Activated CD4-positive, alpha-beta T cell treated with anti-CD3 and anti-CD28 coated beads, Interleukin-2, Interleukin-4, amounts not matched to agents 100 ng/mL and 50 ng/mL, durations not matched to agents 16 hours and 8 hours (primary cell): ENCODE measurements around the gene GPR82.
"Not testable (repeated sequence)": the region's sequence is repeated elsewhere in the genome, so short reads cannot be mapped to it uniquely, and the experiment has no call there.

ENCODE experiments used
- DNase-seq: peaks from one replicate; pipeline ENCODE4 v3.0.0-alpha.2; 2020; ENCODE audit warnings: low spot score

GPR82 gene, protein sequence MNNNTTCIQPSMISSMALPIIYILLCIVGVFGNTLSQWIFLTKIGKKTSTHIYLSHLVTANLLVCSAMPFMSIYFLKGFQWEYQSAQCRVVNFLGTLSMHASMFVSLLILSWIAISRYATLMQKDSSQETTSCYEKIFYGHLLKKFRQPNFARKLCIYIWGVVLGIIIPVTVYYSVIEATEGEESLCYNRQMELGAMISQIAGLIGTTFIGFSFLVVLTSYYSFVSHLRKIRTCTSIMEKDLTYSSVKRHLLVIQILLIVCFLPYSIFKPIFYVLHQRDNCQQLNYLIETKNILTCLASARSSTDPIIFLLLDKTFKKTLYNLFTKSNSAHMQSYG

DNA sequence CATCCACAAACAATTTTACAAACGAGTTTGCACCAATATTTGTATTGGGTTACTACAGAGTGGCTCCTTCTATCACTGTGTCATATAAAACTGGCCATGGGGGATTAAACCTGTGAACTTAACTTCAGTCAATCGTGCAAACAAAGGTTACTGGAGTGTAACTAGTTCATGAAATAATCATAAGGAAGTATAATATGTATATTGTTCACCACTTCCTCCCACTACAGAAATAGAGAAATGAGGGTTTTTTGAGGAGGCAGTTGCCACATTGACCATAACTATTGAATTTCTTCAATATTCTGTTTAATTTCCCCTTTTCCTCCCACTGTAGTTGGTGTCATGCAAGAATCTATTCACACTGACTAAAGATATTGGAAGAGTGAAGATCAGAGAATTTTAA is at the start of gene GPR82:
TSS of gene GPR82 (plus strand) at position 356 of the 400 bp plus-strand sequence. CDS start 2,846 bp downstream, outside the sequence.
- DNase-seq = no peak

DNA sequence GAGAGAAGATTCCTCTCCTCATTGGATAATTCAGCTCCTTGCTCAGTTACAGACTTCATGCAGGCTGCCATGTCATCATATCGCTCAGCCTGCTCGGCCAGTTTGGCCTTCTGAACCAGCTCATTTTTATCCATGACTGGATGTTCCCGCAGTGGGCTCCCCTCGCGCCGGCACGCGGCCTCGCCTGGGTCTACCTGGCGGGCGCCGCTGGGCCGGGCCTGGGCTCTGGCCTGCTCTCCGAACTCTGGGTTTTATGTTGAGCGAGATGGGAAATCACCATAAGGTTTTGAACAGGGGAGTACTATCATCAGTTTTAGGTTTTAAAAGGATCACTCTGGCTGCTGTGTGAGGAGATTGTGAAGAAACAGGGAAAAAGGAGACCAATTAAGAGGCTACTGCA is 47.6 kb upstream of the GPR82 start:
- DNase-seq = not testable (repeated sequence)

DNA sequence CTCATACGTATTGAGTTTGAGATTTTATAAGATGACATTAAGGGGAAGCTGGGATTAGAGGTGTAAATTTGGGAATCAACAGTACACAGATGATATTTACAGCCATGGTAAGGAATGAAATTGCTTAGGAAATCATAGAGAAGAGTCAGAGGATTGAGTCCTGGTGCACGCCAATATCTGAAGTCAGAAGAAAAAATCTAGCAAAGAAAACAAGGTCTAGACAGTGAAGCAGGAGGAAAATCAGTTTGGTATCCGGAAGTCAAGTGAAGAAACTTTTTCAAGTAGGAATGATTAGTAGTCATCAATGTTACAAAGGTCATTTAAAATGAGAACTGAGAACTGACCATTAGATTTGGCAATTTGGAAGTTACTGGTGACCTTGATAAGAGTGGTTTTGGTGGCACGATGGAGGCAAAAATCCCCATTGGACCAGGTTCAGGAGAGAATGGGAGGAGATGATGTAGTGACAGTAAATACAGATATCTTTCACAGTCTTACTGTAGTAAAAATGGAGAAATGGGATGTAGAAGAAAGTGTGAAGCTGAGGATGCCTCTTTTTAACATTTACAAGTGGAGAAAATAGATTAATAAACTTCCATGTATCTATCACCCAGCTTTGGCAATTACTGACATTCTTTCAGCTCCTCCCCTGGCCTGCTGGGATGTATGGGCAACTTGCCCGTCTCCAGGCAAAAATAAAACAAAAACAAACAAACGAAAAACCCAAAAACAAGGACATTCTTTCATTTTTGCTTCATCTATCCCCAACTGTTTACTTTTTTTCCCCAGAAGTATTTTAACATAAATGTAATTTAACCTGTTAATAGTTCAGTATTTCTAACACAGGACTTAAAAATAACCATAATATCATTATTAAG is 46.6 kb upstream of the GPR82 start:
- DNase-seq = no peak

DNA sequence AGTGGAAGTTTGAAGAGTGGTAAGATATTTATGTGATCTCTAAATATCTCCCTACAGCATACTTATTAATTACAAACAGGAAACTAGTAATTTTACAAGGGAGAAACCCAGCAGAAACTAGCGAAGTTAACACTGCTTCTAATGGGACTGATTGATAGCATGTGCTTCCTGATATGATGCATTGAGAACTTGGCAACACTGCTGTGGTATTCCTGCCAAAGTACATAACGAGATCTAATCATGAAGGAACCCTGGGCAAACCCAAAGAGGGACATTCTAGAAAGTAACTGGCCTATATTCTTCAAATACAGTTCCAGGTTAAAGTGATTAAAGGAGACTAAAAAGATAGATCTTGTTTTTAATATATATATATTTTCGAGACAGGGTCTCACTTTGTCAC is 39.8 kb upstream of the GPR82 start:
- no peak for DNase-seq

DNA sequence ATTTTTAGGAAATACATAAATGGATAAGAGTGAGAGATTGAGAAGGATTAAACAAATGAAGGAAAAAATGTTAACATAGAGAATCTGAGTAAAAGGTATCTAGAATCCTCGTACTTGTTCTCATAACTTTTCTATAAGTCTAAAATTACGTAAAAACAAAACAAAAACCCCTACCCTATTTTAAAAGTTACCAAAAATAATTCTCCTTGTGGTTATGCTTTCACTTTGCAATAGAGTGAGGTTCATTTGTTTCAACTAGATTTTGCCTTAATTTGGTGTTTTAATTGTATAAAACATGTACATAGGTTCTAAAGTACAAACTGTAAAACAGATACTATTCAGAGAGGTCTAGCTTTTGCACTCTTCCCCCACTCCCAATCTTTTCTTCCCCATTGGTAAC is 39.0 kb upstream of the GPR82 start:
- no peak for DNase-seq

DNA sequence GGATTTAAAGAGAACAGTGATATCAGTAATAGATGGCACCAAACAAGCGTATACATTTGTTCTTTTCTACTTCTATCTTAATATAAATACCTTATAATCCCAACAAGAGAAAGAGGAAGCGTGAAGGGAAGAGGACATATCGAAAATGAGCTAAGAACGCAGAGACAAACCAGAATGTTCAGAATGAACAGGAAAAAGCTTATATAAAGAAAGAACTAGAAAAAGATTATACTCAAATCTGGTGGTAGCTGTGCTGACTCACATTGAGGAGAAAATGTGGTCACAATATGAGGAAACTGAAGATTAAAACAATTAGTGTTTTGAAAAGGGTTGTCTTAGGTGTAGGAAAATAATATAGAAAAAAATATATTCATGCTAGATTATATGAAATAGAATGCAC is 37.2 kb upstream of the GPR82 start:
- no peak for DNase-seq

DNA sequence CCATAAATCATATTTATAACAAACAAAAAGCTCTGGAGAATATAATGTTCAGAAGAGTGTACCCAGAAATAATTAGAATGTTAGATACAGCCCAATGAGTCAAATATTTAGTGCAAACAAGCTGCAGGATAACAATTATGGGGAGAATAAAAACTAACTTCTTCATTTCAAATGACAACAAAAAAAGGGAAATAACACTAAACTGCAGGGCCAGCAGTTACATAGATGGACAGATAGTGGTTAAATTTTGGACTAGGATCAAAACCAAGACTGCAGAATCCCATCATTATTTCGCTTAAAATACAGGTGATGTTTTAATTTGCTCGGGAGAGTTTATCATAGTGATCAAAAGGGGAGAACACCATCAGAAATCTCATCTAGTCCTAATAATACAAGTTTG is 35.8 kb upstream of the GPR82 start:
- no peak for DNase-seq

DNA sequence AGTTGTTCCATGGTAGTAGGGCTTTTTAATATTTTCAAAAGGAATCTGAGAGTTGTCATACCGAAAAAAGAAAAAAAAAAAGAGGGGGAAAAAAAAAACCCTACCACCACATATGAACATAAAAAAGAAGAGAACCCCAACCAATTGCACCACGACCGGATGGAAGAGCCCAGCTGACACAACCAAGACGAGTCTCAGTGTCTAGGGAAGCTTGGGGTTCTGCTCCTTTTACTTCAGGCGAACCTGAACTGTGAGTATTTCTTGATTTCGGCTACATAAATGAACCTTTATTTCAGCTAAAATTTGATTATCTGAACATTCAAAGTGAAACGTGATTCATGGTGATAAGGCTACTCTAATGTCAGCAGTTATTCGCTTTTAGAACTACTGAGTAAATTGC is 35.1 kb upstream of the GPR82 start, which contains the start of gene GPR34:
TSS of gene GPR34 (plus strand) at position 139 of the 400 bp plus-strand sequence. CDS start 6,661 bp downstream, outside the sequence.
- DNase-seq = peak; percentile 42

DNA sequence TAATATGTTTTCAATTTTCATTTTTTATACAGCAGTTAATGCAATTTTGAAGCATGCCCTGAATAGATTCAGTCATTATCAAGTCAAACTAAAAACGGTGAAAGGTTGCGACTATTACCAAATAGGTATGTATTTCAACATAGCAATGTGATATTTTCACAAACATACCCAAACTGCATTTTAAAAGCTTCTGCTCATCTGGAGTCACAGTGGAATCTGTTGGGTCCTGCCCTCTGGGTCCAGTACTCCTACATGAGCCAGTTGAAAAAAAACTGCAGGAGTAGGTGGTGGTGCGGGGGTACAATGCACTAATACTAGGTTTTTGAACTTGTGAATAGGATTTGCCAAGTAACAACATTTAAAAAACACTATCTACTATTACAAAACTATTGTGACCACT is 34.3 kb upstream of the GPR82 start:
- DNase-seq = no peak

DNA sequence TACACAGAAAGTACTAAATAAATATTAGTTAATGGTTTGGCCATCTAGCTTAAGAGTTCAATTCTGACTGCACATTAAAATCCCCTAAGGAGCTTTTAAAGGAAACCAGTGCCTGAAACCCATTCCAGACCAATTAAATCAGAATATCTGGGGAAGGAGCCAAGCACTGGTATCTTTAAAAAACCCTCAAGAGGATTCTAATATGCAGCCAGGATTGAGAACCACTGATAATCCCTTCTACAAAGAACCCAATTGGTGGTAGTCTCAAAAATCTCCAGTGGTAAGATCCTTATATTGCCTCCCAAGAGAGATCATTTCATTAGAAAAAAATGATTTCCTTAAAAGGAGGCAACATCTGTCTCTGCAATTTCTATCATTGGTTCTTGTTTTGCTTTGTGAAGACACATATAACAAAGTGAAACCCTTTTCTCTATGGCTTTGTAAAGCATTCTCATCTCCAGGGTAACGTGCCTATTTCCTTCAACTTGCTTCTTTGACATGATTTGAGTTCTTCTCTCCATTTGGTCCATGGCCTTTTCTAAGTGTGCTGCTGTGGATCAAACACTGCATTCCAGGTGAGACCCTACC is 31.7 kb upstream of the GPR82 start:
- DNase-seq = no peak

DNA sequence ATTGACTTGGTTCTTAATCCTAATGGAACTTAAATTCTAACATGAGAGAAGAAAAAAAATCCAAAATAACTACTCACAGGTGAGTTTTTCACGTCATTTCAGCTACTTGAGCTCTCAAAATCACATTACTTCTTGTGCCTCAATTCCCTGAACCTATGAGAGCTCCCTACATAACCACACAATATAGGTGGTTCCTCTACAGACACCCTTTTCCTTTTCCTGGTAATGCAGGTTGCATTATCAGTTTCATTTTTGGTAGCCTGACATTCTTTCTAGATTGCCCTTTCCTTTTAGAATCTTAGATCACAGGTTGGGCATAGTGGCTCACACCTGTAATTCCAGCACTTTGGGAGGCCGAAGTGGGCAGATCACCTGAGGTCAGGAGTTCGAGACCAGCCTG is 31.0 kb upstream of the GPR82 start:
- peak; percentile 25 for DNase-seq

DNA sequence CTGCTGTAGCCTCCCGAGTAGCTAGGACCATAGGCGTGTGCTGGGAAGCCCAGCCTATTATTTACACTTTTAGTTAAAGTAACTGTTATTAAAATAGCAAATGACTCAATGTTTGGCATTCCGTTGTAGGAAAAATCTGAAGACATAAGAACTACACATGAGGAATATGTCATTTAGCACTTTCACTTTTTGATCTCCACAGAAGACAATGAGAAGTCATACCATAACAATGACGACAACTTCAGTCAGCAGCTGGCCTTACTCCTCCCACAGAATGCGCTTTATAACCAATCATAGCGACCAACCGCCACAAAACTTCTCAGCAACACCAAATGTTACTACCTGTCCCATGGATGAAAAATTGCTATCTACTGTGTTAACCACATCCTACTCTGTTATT is 28.6 kb upstream of the GPR82 start:
- peak; percentile 40 for DNase-seq

DNA sequence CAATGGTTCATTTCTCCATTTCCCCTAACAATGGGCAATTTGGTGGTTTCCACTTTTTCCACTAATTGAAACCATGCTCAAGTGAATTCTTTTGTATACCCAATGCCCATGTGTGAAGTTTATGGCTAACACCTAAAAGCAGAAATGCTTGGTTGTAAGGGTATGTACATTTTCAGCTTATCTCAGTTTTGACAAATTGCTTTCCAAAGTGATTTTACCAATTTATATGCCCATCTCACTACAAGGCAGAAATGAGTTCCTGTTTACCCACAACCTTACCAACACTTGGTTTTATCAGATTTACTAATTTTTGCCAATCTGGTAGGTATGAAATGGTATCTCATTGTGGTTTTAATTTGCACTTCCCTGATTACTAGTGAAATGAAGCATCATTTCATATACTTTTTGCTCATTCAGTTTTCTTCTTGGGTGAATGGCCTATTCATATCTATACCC is 20.4 kb upstream of the GPR82 start:
- DNase-seq = peak; percentile 59

DNA sequence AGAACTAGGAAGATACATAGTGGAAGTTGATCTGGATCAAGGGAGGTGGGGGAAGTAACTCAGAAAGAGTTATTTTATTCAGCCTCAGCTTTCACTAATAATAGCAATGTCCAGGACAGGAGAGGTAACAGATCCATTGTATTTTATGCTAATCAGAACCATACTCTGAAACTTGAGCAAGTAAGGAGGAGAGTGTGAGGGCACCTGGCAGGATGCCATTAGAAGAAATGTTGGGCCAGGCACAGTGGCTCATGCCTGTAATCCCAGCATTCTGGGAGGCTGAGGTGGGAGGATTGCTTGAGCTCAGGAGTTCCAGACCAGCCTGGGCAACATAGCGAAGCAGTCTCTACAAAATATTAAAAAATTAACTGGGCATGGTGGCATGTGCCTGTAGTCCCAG is 18.9 kb upstream of the GPR82 start:
- DNase-seq = no peak

DNA sequence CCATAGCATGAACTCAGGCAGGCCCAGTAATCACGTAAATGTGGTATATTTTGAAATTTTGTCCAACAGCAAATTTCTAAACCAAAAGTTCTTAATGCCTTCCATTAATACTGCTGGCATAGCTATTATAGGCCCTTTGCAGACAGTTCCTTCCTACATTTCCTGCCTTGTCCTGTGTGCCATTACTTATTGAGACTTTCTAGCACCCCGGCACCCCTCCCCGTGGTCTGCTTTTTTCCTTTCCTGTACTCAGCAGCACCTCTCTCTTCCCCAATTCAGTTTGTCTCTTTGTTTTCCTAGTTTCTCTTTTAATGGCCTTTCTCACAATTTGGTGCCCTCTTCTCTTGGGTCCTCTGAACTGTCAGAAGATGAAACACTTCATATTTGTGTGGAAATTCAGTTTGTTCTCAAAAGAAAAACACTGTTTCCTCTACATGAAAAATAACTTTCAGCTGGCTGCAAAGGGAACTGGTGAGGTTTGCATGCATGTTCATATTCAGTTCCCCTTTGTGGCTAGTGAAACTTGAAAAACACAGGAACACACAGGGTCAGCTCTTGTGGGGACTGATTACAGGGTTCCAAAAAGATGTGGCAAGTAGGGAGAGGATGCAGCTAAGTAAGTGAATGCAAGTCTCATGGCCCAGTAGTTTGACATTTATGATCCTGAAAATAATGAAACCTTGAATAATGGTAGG is 18.2 kb upstream of the GPR82 start:
- no peak for DNase-seq

DNA sequence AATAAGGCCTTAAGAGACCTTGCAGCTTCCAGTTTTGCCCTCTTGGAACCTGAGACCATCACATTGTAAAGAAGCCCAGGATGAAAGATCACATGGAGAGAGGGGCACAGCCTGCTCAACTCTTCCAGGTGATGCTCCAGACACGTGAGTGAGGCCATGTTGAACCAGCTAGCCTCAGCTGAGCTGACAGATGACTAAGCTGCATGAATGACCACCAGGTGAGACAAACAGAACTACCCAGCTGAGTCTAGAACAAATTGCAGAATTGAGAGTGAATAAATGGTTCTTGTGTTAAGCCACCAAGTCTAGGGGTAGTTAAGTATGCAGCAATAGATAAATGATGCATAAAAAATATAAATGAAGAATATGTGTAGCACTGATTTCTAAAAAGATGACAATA is 16.8 kb upstream of the GPR82 start:
- no peak for DNase-seq

DNA sequence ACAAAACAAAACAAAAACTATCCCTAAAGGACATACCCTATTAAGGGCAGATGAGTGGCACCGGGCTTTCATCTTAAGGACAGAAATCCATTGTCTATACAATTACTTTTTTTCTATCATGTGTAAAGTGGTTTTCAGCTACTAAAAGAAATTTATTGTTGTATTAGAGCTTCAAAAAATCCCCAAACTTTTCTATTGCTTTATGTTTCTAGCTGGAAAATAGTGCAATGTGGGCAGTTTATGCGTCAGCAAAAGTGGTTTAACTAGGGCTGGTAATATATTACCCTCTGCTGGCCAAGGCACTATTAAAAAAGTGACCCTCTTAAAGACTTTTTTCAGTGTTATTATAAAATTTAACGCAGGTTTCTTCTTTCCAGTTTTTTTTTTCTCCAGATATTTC is 15.5 kb upstream of the GPR82 start:
- DNase-seq = no peak

DNA sequence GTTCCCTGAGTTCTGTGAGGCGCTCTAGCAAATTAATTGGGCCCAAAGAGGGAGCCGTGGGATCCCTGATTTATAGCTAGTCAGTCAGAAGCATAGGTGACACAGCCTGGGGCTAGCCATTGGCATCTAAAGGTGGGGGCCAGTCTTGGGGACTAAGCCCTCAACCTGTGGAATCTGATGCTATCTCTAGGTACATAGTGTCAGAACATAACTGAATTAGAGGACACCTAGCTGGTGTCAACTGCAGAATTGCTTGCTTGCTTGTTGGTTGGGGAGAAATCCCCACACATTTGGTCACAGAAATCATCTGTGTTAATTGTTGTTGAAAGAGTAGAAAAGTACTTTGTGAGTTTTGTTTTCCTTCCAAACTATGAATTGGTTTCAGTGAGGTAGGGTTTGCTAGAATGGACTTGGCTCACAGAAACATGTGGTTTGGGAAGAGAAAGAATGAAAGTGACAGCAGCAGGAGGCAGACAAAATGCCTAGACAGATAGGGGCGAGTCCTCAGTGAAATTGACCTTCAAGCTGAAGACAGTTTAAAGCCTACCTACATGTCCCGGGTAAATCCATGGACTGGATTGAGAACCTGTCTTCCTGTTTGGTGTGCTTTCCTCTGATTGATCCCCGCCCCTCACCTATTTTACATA is 12.8 kb upstream of the GPR82 start:
- no peak for DNase-seq

DNA sequence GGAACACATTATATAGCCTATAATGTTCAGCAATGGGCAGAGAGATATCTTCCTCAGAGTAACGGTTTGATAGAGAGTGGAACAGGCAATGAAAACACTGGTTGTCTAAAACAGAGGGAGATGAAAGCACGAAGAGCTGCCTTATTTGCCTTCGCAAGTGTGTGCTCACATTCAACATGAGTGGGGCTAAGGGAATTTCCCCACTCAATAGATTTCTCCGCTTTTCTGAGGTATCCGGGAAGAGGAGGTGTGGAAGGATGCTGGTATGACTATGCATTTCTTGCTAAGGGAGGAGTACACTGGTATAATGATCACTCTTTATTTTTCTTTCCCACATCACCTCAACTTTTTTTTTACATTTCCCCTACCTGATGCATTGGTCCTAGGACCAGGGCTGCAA is 7.8 kb upstream of the GPR82 start:
- DNase-seq = peak; percentile 45

DNA sequence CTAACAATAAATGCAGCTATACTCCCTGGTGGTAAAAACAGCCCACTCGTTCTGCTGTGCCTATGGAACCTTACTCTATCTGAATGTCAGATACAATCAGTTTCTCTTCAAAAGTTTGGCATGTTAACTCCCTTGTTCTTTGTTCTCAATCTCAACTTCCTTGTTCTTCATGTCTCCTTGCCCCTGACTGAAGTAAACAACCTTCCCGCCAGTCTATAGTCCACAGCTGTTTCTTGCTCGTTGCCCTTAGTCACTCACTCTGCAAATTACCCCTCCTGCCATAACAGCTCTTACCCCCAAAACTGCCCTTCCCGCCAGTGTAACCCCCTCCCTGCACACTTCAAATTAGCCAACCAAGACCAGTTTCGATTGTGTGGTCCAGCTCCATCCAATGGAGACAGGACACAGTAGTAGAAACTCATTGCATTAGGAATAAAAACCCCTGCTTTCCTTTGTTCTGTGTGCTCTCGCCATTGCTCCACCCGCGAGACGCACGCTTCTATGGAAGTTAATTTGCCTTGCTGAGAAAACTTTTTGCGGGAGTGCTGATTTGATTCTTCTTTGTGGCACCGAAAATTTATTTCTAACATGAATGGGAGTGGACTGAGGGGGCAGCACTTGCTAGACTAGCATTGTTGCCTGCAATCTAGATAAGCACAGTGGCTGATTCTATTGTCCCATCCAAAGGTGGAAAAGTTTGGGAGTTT is 7.1 kb upstream of the GPR82 start:
- no peak for DNase-seq
